A673 (cell line): ENCODE measurements around the gene CLMP. TPM values are rescaled to one million over a fixed set of nuclear protein-coding genes. Genes with fewer than 3 reads are reported as not detected.

Experiments
- BruUV-seq: library from RNA; stranded (reverse); fragments of 400-500 nt; replicated peaks from 2 replicates; lab custom pipeline; 2021; lab: Mats Ljungman, UMichigan
- CTCF ChIA-PET: fragments of 300-600 bp; sonication (Branson Sonifier 250); formaldehyde crosslinking; loops from one replicate; lab custom pipeline; 2022; ENCODE audit warnings: antibody characterized with exemption; lab: Charles Lee
- POLR2A ChIA-PET: fragments of 300-600 bp; sonication (Branson Sonifier 250); formaldehyde crosslinking; loops from one replicate; lab custom pipeline; 2022; ENCODE audit warnings: antibody characterized with exemption; ENCODE audit not compliant: low non-redundant PET; lab: Charles Lee
- DNase-seq: peaks from one replicate; pipeline ENCODE4 v3.0.0-alpha.2; 2015; ENCODE audit warnings: low spot score
- H3K27ac ChIP-seq: fragments of 200-600 bp; sonication (generic); 2 replicates; pipeline ENCODE4 v1.5.1; 2016; ENCODE audit warnings: mixed run types, low read depth, mild to moderate bottlenecking, mixed read lengths, antibody characterized with exemption, low read length; ENCODE audit not compliant: poor library complexity, severe bottlenecking
- H3K27me3 ChIP-seq: fragments of 200-600 bp; sonication (generic); replicated peaks from 2 replicates; pipeline ENCODE4 v1.6.1; 2017; ENCODE audit warnings: mixed run types, low read depth, mild to moderate bottlenecking, mixed read lengths, antibody characterized with exemption, low read length; ENCODE audit not compliant: insufficient read depth, poor library complexity
- H3K36me3 ChIP-seq: fragments of 200-600 bp; sonication (generic); 2 replicates; pipeline ENCODE4 v1.6.1; 2016; ENCODE audit warnings: mixed run types, mild to moderate bottlenecking, mixed read lengths, antibody characterized with exemption, low read length; ENCODE audit not compliant: insufficient read depth, poor library complexity, severe bottlenecking
- H3K4me1 ChIP-seq: fragments of 200-600 bp; sonication (generic); 2 replicates; pipeline ENCODE4 v1.6.1; 2017; ENCODE audit warnings: mixed run types, mild to moderate bottlenecking, mixed read lengths, antibody characterized with exemption, low read length; ENCODE audit not compliant: insufficient read depth, poor library complexity, severe bottlenecking
- H3K4me3 ChIP-seq: fragments of 200-600 bp; sonication (generic); 2 replicates; pipeline ENCODE4 v1.5.1; 2016; ENCODE audit warnings: low read depth, mixed run types, mild to moderate bottlenecking, mixed read lengths, low read length; ENCODE audit not compliant: poor library complexity, severe bottlenecking
- H3K9me3 ChIP-seq: fragments of 200-600 bp; sonication (generic); 2 replicates; pipeline ENCODE4 v1.6.1; 2016; ENCODE audit warnings: mixed run types, low read depth, mild to moderate bottlenecking, mixed read lengths, antibody characterized with exemption, low read length; ENCODE audit not compliant: poor library complexity, severe bottlenecking
- CTCF ChIP-seq: fragments of 300-800, 200-600 bp; sonication (generic); conservative IDR thresholded peaks from 2 replicates; pipeline ENCODE4 v1.5.1; 2017; ENCODE audit warnings: low read depth, mild to moderate bottlenecking, antibody characterized with exemption, low read length, moderate library complexity, mixed read lengths
- EZH2 ChIP-seq: fragments of 200-600 bp; sonication (generic); IDR thresholded peaks from 2 replicates; pipeline ENCODE4 v1.6.1; 2017; ENCODE audit warnings: borderline replicate concordance, low read depth, mild to moderate bottlenecking, mixed read lengths, antibody characterized with exemption, low read length; ENCODE audit not compliant: poor library complexity, severe bottlenecking
- intact Hi-C: fragments of 100-400 bp; cut with micrococcal nuclease; formaldehyde crosslinking; loops from one replicate; pipeline ENCODE4 v1.10.0; 2022; ENCODE audit not compliant: unreplicated experiment
- total RNA-seq: library from RNA; stranded (reverse); gene quantifications from 2 replicates; pipeline ENCODE4 v1.2.3, GENCODE V29; 2021

Gene CLMP
- total RNA-seq, 1 experiment from 2014 or later = 62.6 TPM

DNA sequence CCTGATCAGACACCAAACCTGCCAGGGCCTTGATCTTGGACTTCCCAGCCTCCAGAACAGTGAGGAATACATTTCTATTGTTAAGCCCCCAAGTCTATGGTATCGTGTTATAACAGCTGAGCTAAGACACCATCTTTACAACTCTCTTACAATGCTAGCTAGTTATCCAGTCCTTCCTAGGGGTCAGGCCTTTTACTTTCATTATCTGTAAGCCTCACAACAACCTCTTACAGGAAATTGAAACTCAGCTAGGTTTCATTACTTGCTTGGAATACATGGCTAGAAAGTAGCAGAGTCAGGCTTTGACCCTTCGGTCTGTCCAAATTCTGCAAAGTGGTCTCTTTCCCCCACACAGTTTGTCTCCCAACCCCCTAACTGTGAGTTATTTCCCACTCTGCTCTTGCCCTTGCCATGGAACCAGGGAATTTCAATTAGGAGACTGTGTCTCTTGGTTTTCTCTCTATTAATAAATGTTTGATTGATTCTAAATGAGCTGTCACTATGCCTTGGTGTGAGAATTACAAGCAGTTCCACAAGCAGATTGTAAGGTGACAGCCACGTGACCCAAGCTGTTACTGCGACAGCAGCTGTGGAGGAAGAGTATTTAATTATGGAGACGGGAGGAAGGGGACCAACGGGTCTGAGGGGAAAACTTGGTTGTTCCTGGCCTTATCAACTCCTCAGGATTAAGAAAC lies 38.4 kb upstream of the CLMP start:
- CTCF ChIA-PET = no interaction called here
- Histone ChIP-seq H3K27me3 (no peaks in the 10 kb centered on the region), H3K9me3 (no peaks in the 10 kb centered on the region), H3K4me3 (no peak overlapping the region), H3K36me3 (no peaks in the 10 kb centered on the region), H3K27ac (no peak overlapping the region), H3K4me1 (peaks cover 16% of the 10 kb centered on the region)
- intact Hi-C loops = no loop called here
- no TSS peak for BruUV-seq
- TF ChIP-seq CTCF = no peak
- TF ChIP-seq EZH2 = no peak
- POLR2A ChIA-PET = no interaction called here
- no peak for DNase-seq

- peaks cover 31% of the 10 kb centered on the region for H3K4me1 ChIP-seq
- no peak overlapping the region for H3K27ac ChIP-seq
- no peaks in the 10 kb centered on the region for H3K36me3 ChIP-seq
- H3K27me3 ChIP-seq = no peaks in the 10 kb centered on the region
- ChIA-PET POLR2A (no interaction called here), CTCF (interaction anchor here (1.2 kb wide), 1 partner anchor 16 kb away, joined by 3 read pairs; no protein-coding TSS in a partner anchor)
- no peaks in the 10 kb centered on the region for H3K9me3 ChIP-seq
- H3K4me3 ChIP-seq = no peak overlapping the region
- no TSS peak for BruUV-seq
- no peak for DNase-seq
- no peak for TF ChIP-seq CTCF
- no peak for TF ChIP-seq EZH2
- intact Hi-C loops = no loop called here
Measured at GRCh38 chr11:123231777-123232176, 36.7 kb upstream of the CLMP start.

GRCh38 chr11:123231256-123231655 lies 36.2 kb upstream of the CLMP start:
- ChIA-PET CTCF (interaction anchor here (1.2 kb wide), 1 partner anchor 16 kb away, joined by 3 read pairs; no protein-coding TSS in a partner anchor), POLR2A (no interaction called here)
- no TSS peak for BruUV-seq
- intact Hi-C loops = no loop called here
- no peaks in the 10 kb centered on the region for H3K27me3 ChIP-seq
- H3K4me1 ChIP-seq = peaks cover 31% of the 10 kb centered on the region
- H3K9me3 ChIP-seq = no peaks in the 10 kb centered on the region
- no peaks in the 10 kb centered on the region for H3K36me3 ChIP-seq
- TF ChIP-seq CTCF (no peak), EZH2 (no peak)
- H3K27ac ChIP-seq = no peak overlapping the region
- no peak overlapping the region for H3K4me3 ChIP-seq
- DNase-seq = no peak
